Coronary artery (tissue), 2 donors: ENCODE data around the gene VPS26B.

ENCODE experiments used
- DNase-seq: peaks from one replicate; pipeline ENCODE4 v3.0.0-alpha.2; 2017; ENCODE audit warnings: low spot score
- H3K27ac ChIP-seq, 2 donors: fragments of 200-600 bp; sonication (generic); one replicate each; pipeline ENCODE4 v1.5.1; 2016 to 2019
- H3K4me3 ChIP-seq: fragments of 200-600 bp; sonication (generic); 2 replicates; pipeline ENCODE4 v1.5.1; 2016; ENCODE audit warnings: mild to moderate bottlenecking, moderate library complexity
- TF ChIP-seq, protein P1 (sequence below): fragments of 200-600 bp; sonication (generic); IDR thresholded peaks from one replicate; pipeline ENCODE4 v1.5.1; 2019; ENCODE audit warnings: antibody characterized with exemption

VPS26B gene

DNA sequence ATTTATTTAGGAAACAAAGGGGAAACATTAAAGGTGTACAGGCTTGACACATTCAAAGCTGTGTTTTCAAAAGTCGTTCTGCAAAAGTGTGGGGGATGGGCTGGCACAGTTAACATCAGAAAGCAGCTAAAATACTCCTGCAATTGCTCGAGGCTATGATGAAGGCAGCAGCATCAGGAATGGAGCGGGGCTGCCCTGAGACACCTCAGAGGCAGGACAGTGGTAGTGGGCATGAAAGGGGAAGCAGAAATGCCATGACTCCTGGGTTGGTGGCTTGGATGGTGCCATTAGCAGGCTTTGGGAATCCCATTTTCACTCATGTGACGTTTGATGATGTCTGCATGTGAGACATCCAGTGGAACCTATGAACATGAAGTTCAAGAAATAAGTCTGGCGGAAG lies 1.4 kb upstream of the VPS26B start:
- no peak for DNase-seq
- TF ChIP-seq, protein P1, sequence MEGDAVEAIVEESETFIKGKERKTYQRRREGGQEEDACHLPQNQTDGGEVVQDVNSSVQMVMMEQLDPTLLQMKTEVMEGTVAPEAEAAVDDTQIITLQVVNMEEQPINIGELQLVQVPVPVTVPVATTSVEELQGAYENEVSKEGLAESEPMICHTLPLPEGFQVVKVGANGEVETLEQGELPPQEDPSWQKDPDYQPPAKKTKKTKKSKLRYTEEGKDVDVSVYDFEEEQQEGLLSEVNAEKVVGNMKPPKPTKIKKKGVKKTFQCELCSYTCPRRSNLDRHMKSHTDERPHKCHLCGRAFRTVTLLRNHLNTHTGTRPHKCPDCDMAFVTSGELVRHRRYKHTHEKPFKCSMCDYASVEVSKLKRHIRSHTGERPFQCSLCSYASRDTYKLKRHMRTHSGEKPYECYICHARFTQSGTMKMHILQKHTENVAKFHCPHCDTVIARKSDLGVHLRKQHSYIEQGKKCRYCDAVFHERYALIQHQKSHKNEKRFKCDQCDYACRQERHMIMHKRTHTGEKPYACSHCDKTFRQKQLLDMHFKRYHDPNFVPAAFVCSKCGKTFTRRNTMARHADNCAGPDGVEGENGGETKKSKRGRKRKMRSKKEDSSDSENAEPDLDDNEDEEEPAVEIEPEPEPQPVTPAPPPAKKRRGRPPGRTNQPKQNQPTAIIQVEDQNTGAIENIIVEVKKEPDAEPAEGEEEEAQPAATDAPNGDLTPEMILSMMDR = no peak
- peak overlapping the region; percentile 99 for H3K4me3 ChIP-seq
- no peak overlapping the region for H3K27ac ChIP-seq

DNA sequence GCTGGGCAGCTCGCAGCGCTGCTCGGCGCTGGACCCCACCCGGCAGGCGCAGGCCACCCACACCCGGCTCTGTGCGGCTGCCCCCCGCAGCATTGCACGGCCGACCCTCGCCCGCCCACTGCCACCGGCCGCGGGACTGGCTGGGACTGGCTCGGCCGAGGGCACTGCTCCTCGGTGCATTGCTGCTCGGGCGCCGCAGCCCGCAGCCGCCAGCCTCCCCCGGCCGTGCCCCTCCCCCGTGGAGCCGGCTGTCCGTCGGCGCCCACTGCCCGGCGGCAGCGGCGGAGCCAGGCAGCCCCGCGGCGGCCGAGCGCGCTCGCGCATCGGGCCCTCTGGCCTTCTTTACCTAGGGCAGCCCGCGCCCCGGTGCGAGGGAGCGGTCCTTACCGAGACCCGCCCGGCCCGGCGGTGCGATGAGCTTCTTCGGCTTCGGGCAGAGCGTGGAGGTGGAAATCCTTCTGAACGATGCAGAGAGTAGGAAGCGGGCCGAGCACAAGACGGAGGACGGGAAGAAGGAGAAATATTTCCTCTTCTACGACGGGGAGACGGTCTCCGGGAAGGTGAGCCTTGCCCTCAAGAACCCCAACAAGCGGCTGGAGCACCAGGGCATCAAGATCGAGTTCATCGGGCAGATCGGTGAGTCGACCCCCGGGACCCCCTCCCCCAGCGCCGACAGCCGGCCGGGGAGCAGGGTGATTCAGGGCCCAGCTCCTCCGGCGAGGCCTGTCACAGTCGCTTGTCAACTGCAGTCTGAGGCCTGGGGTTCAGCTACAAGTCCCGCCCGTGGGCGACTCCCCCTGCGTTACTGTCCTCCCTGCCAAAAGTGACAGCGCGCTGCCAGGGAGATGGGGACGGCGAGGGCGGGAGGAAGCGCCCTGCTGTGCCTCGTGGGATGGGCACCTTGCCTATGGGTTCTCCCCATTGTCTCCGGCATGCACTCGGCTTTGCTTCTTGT lies 516 bp downstream of the VPS26B start:
- Histone ChIP-seq H3K4me3 (peak overlapping the region; percentile 99), H3K27ac (peak overlapping the region; percentile 69 to 95)
- TF ChIP-seq, protein P1 = no peak
- DNase-seq = peak; percentile 80

DNA sequence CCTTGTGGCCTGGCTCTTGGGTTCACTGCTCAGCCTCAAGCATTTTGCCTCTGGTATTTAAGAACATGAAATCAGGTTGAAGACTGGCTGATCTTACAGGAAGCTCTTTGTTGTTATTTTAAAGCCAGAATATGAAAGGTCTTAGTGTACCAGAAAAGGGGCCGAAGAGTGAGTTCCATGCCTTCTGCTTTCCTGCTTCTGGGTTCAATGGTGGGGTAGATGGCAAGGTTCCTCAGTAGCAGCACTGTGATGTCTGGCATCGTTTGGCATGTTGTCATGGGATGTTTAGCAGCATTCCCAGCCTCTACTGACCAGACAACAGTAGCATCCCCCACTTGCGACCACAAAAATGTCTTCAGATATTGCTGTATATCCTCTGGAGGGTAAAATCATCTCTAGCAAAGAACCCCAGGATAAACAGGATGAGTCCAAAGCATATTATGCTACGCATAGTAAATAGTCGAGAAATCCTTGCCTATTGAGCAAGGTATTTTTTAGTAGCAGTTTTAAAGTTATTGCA lies 2.4 kb downstream of the VPS26B start:
- DNase-seq = no peak
- Histone ChIP-seq H3K27ac (no peak overlapping the region), H3K4me3 (peak overlapping the region; percentile 99)
- TF ChIP-seq, protein P1 = no peak

DNA sequence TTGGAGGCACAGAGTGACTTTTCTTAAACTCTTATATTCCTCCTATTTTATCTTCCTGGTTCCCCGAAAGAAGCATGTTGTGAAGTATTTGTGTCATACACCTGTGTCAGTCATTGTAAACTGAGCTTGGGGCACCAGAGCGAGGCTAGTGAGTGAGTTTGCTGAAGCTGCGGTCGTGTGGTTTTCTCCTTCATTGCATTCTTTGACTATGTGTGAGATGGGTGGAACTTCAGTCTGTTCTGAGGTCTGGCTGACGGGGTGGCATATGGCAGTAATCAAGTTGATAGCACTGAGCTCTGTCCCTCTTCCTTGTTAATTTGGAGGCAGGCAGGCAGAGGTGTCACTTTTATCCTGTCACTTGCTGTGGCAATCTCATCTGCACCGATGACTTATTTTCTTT lies 4.2 kb downstream of the VPS26B start:
- no peak for DNase-seq
- Histone ChIP-seq H3K27ac (no peak overlapping the region), H3K4me3 (no peak overlapping the region)
- TF ChIP-seq, protein P1 = no peak

DNA sequence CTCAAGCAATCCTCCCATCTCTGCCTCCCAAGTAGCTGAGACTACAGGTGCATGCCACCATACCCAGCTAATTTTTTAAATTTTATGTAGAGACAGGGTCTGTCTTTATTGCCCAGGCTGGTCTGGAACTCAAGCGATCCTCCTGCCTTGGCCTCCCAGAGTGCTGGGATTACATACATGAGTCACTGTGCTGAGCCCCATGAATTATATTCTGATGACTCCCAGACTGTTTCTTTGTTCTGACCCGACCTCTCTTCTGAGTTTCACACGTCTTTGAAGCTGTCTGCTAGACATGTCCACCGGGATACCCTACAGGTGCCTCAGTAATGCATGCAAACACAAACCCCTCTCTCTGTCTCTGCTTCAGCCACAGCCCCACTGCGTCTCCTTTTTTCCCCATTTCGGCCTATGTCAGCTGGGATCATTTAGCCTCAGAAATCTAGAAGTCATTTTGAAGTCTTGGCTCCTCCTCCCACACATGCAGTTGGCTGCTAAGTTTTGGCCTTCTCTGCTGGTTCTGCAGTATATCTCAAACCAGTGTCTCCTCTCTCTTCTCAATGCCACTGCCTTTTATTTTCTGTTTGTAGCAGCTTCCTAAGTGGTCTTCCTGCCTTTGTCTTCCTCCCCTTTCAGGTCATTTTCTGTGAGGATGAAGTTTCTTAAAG lies 4.8 kb downstream of the VPS26B start:
- no peak overlapping the region for H3K27ac ChIP-seq
- DNase-seq = no peak
- H3K4me3 ChIP-seq = no peak overlapping the region
- TF ChIP-seq, protein P1 = no peak

DNA sequence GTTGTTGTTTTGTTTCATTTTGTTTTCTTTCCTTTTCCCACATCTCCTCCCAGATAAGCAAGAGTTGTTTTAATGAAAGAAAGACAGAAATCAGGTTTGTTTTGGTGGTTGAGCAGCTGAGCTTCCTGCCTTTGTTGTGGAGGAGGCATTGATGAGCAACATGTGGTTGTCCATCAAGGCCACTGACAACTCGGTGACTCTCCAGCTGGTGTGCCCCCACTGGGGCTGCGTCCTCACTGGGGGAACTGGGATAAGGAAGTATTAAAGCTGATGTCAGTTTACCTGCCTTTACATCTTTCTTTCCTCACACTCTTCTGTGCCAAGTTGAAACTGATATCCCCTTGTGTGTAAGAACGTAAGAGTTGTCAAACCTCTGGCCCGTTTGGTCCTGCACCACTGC lies 5.9 kb downstream of the VPS26B start:
- Histone ChIP-seq H3K27ac (no peak overlapping the region), H3K4me3 (no peak overlapping the region)
- DNase-seq = no peak

More for the DNA sequence above, 5.9 kb downstream of the VPS26B start:
- TF ChIP-seq, protein P1 = no peak
